Measurements from ENCODE around the gene TSPAN32.

The TSPAN32 gene

GRCh38 chr11:2302896-2303626, 1.2 kb downstream of the TSPAN32 start:
- Histone ChIP-seq H3K4me1 (ENCODE audit: control insufficient read depth, insufficient read depth, low read length) (no peaks in the 10 kb centered on the region), H3K9ac (ENCODE audit: low read depth, low read length) (no peak overlapping the region), H3K4me3 (ENCODE audit: low read depth, low read length) (no peak overlapping the region), H3K9me3 (ENCODE audit: control insufficient read depth, insufficient read depth, low read length) (no peaks in the 10 kb centered on the region), H3K36me3 (ENCODE audit: control insufficient read depth, insufficient read depth, low read length) (no peaks in the 10 kb centered on the region), H3K27me3 (ENCODE audit: control insufficient read depth, insufficient read depth, low read length) (no peaks in the 10 kb centered on the region)

- H3K9me3 ChIP-seq (ENCODE audit: control insufficient read depth, insufficient read depth, low read length), result no peaks in the 10 kb centered on the region
- no peak overlapping the region for H3K9ac ChIP-seq (ENCODE audit: low read depth, low read length)
- H3K4me3 ChIP-seq (ENCODE audit: low read depth, low read length), result no peak overlapping the region
- no peaks in the 10 kb centered on the region for H3K4me1 ChIP-seq (ENCODE audit: control insufficient read depth, insufficient read depth, low read length)
- no peaks in the 10 kb centered on the region for H3K27me3 ChIP-seq (ENCODE audit: control insufficient read depth, insufficient read depth, low read length)
- H3K36me3 ChIP-seq (ENCODE audit: control insufficient read depth, insufficient read depth, low read length), result no peaks in the 10 kb centered on the region
Measured at GRCh38 chr11:2303627-2304505, 2.1 kb downstream of the TSPAN32 start.

- no peaks in the 10 kb centered on the region for H3K27me3 ChIP-seq (ENCODE audit: control insufficient read depth, insufficient read depth, low read length)
- no peaks in the 10 kb centered on the region for H3K36me3 ChIP-seq (ENCODE audit: control insufficient read depth, insufficient read depth, low read length)
- H3K9me3 ChIP-seq (ENCODE audit: control insufficient read depth, insufficient read depth, low read length), result no peaks in the 10 kb centered on the region
- no peak overlapping the region for H3K4me3 ChIP-seq (ENCODE audit: low read depth, low read length)
- no peak overlapping the region for H3K9ac ChIP-seq (ENCODE audit: low read depth, low read length)
- no peaks in the 10 kb centered on the region for H3K4me1 ChIP-seq (ENCODE audit: control insufficient read depth, insufficient read depth, low read length)
Measured at GRCh38 chr11:2304506-2305139, 2.8 kb downstream of the TSPAN32 start.

DNA sequence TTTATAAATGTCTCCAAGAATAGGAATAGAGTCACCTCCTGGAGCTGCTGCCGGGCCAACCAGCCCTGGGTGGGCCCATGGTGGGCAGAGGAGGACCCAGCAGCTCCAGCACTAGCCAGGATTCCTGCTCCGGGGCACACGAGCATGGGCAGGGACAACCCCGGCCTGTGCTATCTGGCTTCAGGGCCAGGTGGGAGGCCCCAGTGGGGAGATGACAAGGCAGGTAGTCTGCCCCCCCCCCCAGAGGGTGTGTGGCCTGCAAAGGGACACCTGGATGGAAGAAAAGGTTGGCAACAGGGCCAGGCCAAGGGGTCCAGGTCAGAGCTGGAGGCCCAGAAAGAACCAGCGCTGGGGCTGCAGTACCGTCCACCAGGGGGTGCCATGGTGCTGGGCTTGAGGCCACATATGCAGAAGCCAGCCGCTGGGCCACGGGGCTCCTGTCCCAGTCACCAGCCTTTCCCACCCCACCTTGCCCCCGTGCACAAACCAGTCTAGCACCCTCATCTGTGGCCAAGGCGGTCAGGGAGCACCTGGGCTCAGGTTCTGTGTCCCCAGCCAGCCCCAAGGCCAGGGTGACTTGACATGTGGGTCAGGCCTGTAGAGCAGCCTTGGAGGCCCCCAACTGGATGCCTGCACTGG, 3.4 kb downstream of the TSPAN32 start:
- Histone ChIP-seq H3K27me3 (ENCODE audit: control insufficient read depth, insufficient read depth, low read length) (no peaks in the 10 kb centered on the region), H3K9ac (ENCODE audit: low read depth, low read length) (no peak overlapping the region)

DNA sequence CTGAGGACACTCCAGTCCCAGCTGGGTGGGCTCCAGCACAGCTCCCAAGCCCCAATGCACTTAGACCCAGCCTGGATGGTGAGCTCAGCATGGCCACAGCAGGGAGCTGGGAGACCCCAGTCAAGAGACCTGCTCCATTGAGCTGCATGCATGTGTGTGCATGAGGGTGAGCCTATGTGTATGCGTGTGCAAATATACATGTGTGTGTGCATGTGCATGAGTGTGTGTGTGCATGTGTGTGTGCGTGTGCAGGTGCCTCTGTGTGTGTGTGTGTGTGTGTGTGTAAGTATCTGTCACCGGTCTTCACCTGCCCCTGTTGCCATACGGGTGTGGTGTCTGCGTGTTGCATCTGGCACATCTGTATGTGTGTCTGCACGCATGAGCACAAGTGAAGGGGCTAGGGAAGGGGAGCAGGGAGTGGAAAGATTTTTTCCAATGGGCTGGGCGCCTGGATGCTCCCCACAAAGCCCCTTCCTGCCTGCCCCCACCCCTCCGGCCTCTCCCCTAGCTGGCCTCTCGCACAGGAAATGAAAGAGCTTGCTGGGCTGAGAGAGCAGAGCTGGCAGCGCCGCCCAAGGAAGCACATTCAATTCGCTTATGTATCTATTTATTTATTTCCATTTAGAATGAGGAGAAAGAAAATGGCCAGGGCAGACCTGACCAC, 4.1 kb downstream of the TSPAN32 start:
- H3K4me3 ChIP-seq (ENCODE audit: low read depth, low read length), result no peak overlapping the region
- H3K4me1 ChIP-seq (ENCODE audit: control insufficient read depth, insufficient read depth, low read length), result no peaks in the 10 kb centered on the region
- H3K9me3 ChIP-seq (ENCODE audit: control insufficient read depth, insufficient read depth, low read length), result no peaks in the 10 kb centered on the region
- H3K27me3 ChIP-seq (ENCODE audit: control insufficient read depth, insufficient read depth, low read length), result no peaks in the 10 kb centered on the region
- no peaks in the 10 kb centered on the region for H3K36me3 ChIP-seq (ENCODE audit: control insufficient read depth, insufficient read depth, low read length)
- H3K9ac ChIP-seq (ENCODE audit: low read depth, low read length), result no peak overlapping the region

More for the DNA sequence above, 3.4 kb downstream of the TSPAN32 start:
- H3K36me3 ChIP-seq (ENCODE audit: control insufficient read depth, insufficient read depth, low read length), result no peaks in the 10 kb centered on the region
- no peaks in the 10 kb centered on the region for H3K4me1 ChIP-seq (ENCODE audit: control insufficient read depth, insufficient read depth, low read length)
- H3K4me3 ChIP-seq (ENCODE audit: low read depth, low read length), result no peak overlapping the region
- H3K9me3 ChIP-seq (ENCODE audit: control insufficient read depth, insufficient read depth, low read length), result no peaks in the 10 kb centered on the region

DNA sequence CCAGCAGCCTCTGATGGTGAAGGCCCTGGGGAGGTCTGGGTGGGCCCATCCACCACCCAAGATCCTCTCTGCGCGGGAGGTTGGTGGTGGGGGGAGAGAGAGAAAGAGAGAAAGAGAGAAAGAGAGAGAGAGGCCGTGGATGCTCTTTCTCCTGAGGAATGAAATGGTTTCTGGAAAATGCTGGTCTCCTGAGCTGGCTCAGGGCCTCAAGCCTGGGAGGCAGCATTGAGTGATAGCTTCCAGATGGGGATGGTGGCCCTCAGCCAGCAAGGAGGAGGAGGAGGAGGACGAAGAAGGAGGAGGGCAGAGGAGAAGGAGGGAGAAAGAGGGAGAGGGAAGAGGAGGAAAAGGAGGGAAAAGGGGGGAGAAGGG, 4.6 kb downstream of the TSPAN32 start:
- Histone ChIP-seq H3K36me3 (ENCODE audit: control insufficient read depth, insufficient read depth, low read length) (no peaks in the 10 kb centered on the region), H3K4me3 (ENCODE audit: low read depth, low read length) (no peak overlapping the region), H3K9me3 (ENCODE audit: control insufficient read depth, insufficient read depth, low read length) (no peaks in the 10 kb centered on the region), H3K27me3 (ENCODE audit: control insufficient read depth, insufficient read depth, low read length) (no peaks in the 10 kb centered on the region), H3K9ac (ENCODE audit: low read depth, low read length) (no peak overlapping the region), H3K4me1 (ENCODE audit: control insufficient read depth, insufficient read depth, low read length) (no peaks in the 10 kb centered on the region)

GRCh38 chr11:2306877-2307500, 5.2 kb downstream of the TSPAN32 start:
- H3K4me3 ChIP-seq (ENCODE audit: low read depth, low read length), result no peak overlapping the region
- H3K9me3 ChIP-seq (ENCODE audit: control insufficient read depth, insufficient read depth, low read length), result no peaks in the 10 kb centered on the region
- H3K36me3 ChIP-seq (ENCODE audit: control insufficient read depth, insufficient read depth, low read length), result no peaks in the 10 kb centered on the region
- H3K4me1 ChIP-seq (ENCODE audit: control insufficient read depth, insufficient read depth, low read length), result no peaks in the 10 kb centered on the region
- no peaks in the 10 kb centered on the region for H3K27me3 ChIP-seq (ENCODE audit: control insufficient read depth, insufficient read depth, low read length)
- no peak overlapping the region for H3K9ac ChIP-seq (ENCODE audit: low read depth, low read length)

DNA sequence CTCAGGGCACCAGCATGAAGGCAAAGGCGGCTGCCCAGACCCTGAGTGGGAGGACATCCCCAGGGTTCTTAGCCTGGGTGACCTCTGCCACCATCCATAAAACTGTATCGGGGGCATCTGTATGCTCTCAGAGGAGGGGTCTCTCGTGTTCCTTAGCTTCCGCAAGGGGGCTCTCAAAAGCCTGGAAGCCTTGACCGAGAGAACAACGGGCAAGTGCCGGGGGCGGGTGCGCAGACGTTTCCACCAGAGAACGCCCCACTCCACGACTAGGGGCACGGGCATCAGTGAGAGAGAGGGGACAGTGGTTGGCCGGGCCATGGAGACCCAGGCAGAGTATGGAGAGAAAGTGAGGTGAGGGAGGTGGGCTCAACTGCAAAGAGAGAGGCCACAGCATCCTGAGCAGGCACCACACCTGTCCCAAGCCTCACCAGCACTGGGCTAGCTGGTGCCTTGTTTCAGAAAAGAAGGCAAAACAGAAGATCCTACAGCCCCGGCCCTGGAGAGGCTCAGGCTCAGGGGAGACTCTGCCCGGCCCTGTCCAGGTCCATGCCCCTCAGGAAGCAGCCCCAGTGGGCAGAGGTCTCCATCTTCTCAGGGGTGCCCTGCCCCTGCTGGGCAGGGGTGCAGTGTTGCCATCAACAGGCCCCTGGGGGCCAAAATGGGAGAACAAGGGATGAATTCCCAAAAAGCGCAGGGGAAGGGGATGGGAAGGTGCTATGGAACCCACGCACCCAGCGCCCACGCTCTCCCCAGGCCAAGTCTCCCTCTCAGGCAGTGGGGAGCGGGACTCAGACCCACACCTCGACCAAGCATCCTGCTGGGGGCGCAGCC, 5.9 kb downstream of the TSPAN32 start:
- H3K36me3 ChIP-seq (ENCODE audit: control insufficient read depth, insufficient read depth, low read length), result no peaks in the 10 kb centered on the region
- H3K4me3 ChIP-seq (ENCODE audit: low read depth, low read length), result no peak overlapping the region
- H3K9ac ChIP-seq (ENCODE audit: low read depth, low read length), result no peak overlapping the region
- no peaks in the 10 kb centered on the region for H3K27me3 ChIP-seq (ENCODE audit: control insufficient read depth, insufficient read depth, low read length)
- H3K4me1 ChIP-seq (ENCODE audit: control insufficient read depth, insufficient read depth, low read length), result no peaks in the 10 kb centered on the region
- no peaks in the 10 kb centered on the region for H3K9me3 ChIP-seq (ENCODE audit: control insufficient read depth, insufficient read depth, low read length)

- no peaks in the 10 kb centered on the region for H3K9me3 ChIP-seq (ENCODE audit: control insufficient read depth, insufficient read depth, low read length)
- no peaks in the 10 kb centered on the region for H3K4me1 ChIP-seq (ENCODE audit: control insufficient read depth, insufficient read depth, low read length)
- H3K36me3 ChIP-seq (ENCODE audit: control insufficient read depth, insufficient read depth, low read length), result no peaks in the 10 kb centered on the region
- no peak overlapping the region for H3K4me3 ChIP-seq (ENCODE audit: low read depth, low read length)
- no peak overlapping the region for H3K9ac ChIP-seq (ENCODE audit: low read depth, low read length)
- H3K27me3 ChIP-seq (ENCODE audit: control insufficient read depth, insufficient read depth, low read length), result no peaks in the 10 kb centered on the region
Measured at GRCh38 chr11:2308713-2309112, 6.9 kb downstream of the TSPAN32 start.

- H3K9me3 ChIP-seq (ENCODE audit: control insufficient read depth, insufficient read depth, low read length), result no peaks in the 10 kb centered on the region
- H3K36me3 ChIP-seq (ENCODE audit: control insufficient read depth, insufficient read depth, low read length), result no peaks in the 10 kb centered on the region
- H3K4me3 ChIP-seq (ENCODE audit: low read depth, low read length), result no peak overlapping the region
- no peak overlapping the region for H3K9ac ChIP-seq (ENCODE audit: low read depth, low read length)
- H3K27me3 ChIP-seq (ENCODE audit: control insufficient read depth, insufficient read depth, low read length), result no peaks in the 10 kb centered on the region
- no peaks in the 10 kb centered on the region for H3K4me1 ChIP-seq (ENCODE audit: control insufficient read depth, insufficient read depth, low read length)
Measured at GRCh38 chr11:2309251-2310072, 7.6 kb downstream of the TSPAN32 start.

All from iPS-15b (cell line).